ENCODE measurements around the gene NUTF2.

DNA sequence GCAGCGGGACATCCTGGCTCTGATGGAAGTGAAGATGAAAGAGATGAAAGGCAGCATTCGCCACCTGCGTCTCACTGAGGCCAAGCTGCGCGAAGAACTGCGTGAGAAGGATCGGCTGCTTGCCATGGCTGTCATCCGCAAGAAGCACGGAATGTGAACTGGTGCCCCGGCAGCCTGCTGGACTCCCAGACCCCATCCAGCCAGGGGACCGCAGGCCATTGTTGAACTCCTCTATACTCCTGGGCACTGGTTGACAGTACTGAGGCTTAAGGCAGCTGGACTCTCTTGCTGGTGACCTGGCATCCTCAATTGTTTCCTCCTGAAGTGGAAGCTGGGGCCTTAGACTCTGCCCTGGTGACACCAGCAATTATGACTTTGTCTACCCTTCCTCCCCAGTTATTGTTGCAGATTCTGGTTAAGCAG is 3.4 kb upstream of the NUTF2 start:
- TF ChIP-seq RFX5 (IDR thresholded peaks at IDR 0.05; ENCODE audit: low read depth, low read length) (no peak), SMC3 (IDR thresholded peaks at IDR 0.05; ENCODE audit: low read depth, low read length) (no peak), CEBPB (IDR thresholded peaks at IDR 0.05; ENCODE audit: low read depth, low read length) (no peak), MXI1 (IDR thresholded peaks at IDR 0.05; ENCODE audit: borderline replicate concordance, low read depth, low read length) (peak; percentile 46; the same call in 1 of the 2 replicates), POLR2A (IDR thresholded peaks at IDR 0.05; ENCODE audit: low read depth, low read length) (no peak), FOS (IDR thresholded peaks at IDR 0.05; ENCODE audit: low read depth, low read length) (no peak), MAZ (IDR thresholded peaks at IDR 0.05; ENCODE audit: borderline replicate concordance, low read depth, low read length) (no peak), RCOR1 (IDR thresholded peaks at IDR 0.05; ENCODE audit: insufficient replicate concordance, low read length) (no peak), ELK1 (IDR thresholded peaks at IDR 0.05; ENCODE audit: borderline replicate concordance, low read depth, low read length) (no peak), CHD1 (IDR thresholded peaks at IDR 0.05; ENCODE audit: low read depth, low read length) (no peak), MAFK (IDR thresholded peaks at IDR 0.05; ENCODE audit: low read depth, low read length) (no peak)
- TF ChIP-seq, protein P1, sequence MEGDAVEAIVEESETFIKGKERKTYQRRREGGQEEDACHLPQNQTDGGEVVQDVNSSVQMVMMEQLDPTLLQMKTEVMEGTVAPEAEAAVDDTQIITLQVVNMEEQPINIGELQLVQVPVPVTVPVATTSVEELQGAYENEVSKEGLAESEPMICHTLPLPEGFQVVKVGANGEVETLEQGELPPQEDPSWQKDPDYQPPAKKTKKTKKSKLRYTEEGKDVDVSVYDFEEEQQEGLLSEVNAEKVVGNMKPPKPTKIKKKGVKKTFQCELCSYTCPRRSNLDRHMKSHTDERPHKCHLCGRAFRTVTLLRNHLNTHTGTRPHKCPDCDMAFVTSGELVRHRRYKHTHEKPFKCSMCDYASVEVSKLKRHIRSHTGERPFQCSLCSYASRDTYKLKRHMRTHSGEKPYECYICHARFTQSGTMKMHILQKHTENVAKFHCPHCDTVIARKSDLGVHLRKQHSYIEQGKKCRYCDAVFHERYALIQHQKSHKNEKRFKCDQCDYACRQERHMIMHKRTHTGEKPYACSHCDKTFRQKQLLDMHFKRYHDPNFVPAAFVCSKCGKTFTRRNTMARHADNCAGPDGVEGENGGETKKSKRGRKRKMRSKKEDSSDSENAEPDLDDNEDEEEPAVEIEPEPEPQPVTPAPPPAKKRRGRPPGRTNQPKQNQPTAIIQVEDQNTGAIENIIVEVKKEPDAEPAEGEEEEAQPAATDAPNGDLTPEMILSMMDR (conservative IDR thresholded peaks at IDR 0.05; ENCODE audit: low read depth, low read length), result no peak
